Gastrocnemius medialis (tissue), 4 donors: ENCODE data around the gene KCNAB1. TPM values are rescaled to one million over a fixed set of nuclear protein-coding genes. Genes with fewer than 3 reads are reported as not detected.

Experiments
- ATAC-seq, 2 donors: fragments of 150-250 bp; one replicate each; pipeline ENCODE4 v1.9.1; 2016
- DNase-seq, 2 donors: peaks; one replicate each; pipeline ENCODE4 v3.0.0-alpha.2; 2019
- H3K27ac ChIP-seq, 4 donors: fragments of 200-600 bp; sonication (generic); 1 replicate in 1 of 4; 2 replicates in 3 of 4; pipeline ENCODE4 v1.5.1; 2016 to 2018; ENCODE audit warnings: mild to moderate bottlenecking in 2 of 4, moderate library complexity in 1 of 4
- H3K27me3 ChIP-seq, 3 donors: fragments of 200-600 bp; sonication (generic) in 2 of 3; 1 replicate in 1 of 3; 2 replicates in 2 of 3; pipeline versions ENCODE4 v1.5.1 to v1.6.0; 2016 to 2019; ENCODE audit warnings: mild to moderate bottlenecking in 1 of 3, moderate library complexity in 1 of 3
- H3K36me3 ChIP-seq, 2 donors: fragments of 200-600 bp; sonication (generic) in 1 of 2; one replicate each; pipeline ENCODE4 v1.5.1; 2017 to 2018
- H3K4me1 ChIP-seq, 2 donors: fragments of 200-600 bp; sonication (generic) in 1 of 2; one replicate each; pipeline ENCODE4 v1.5.1; 2016 to 2017; ENCODE audit warnings: mild to moderate bottlenecking in 2 of 2
- H3K4me3 ChIP-seq, 4 donors: fragments of 200-600 bp; sonication (generic) in 3 of 4; 1 replicate in 1 of 4; 2 replicates in 3 of 4; pipeline ENCODE4 v1.5.1; 2016 to 2019; ENCODE audit warnings: mild to moderate bottlenecking in 2 of 4
- H3K9me3 ChIP-seq, 3 donors: fragments of 200-600 bp; sonication (generic) in 2 of 3; 1 replicate in 1 of 3; 2 replicates in 2 of 3; pipeline ENCODE4 v1.5.1; 2016 to 2019
- CTCF ChIP-seq, 5 experiments: fragments of 450-650 bp in 3 of 5; fragments of 200-600 bp in 2 of 5; sonication (generic) in 2 of 5; IDR thresholded peaks in 4 of 5; conservative IDR thresholded peaks in 1 of 5; 1 replicate in 4 of 5; 2 replicates in 1 of 5; pipeline ENCODE4 v1.5.1; 2016 to 2019; ENCODE audit warnings: antibody characterized with exemption in 5 of 5, mild to moderate bottlenecking in 3 of 5, moderate library complexity in 3 of 5
- POLR2A ChIP-seq, 2 donors: fragments of 450-650 bp; IDR thresholded peaks; one replicate each; pipeline ENCODE4 v1.6.1; 2017; ENCODE audit warnings: antibody characterized with exemption in 2 of 2, mild to moderate bottlenecking in 2 of 2, moderate library complexity in 2 of 2
- in situ Hi-C, 4 donors: fragments of 200-750 bp; cut with MboI; loops; one replicate each; pipeline versions ENCODE4 v1.15.0 to v1.8.0; 2017; ENCODE audit warnings: low sequenced_read_pairs in 4 of 4
- intact Hi-C: fragments of 100-400 bp; cut with DNase I; formaldehyde crosslinking; loops from one replicate; pipeline ENCODE4 v1.15.1; 2023; ENCODE audit warnings: low total_unique reads
- total RNA-seq, 4 donors: library from RNA; depleted of rRNA; stranded (reverse); fragments of >200 nt; gene quantifications; one replicate each; pipeline versions ENCODE4 v1.1.0 to v1.2.3, GENCODE V29; 2016

The KCNAB1 gene
- total RNA-seq, 4 donors from 2014 or later = 0.46 to 3.6 (median 1.9) TPM

DNA sequence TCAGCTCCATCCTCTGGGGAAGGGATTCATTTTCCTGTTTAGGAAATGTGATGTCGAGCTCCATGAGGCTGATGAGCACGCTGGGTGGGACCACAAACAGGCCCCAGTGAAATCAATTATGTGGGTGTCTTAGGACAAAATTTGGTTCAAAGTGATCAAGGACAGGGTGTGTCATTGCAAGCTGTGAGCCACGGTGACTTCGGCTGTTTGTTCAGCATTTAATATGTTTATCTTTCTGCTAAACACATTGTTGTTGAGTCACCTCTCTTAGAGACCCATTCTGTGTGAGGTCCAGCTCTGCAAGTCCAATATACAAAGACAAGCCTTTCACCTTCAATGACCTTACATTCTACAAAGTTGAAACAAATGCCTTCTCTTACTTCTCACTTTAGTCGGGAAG lies 393.2 kb downstream of the KCNAB1 start:
- DNase-seq (no peak), ATAC-seq (no peak)
- no peak overlapping the region for H3K27ac ChIP-seq
- no peaks in the 10 kb centered on the region for H3K9me3 ChIP-seq
- H3K36me3 ChIP-seq = no peaks in the 10 kb centered on the region
- TF ChIP-seq POLR2A (IDR thresholded peaks at IDR 0.05) (no peak), CTCF (IDR thresholded peaks at IDR 0.05 in 4 of 5, conservative IDR thresholded peaks at IDR 0.05 in 1 of 5) (no peak)
- no peaks in the 10 kb centered on the region for H3K27me3 ChIP-seq
- intact Hi-C loops (no loop called here), in situ Hi-C loops (no loop called here)
- no peak overlapping the region for H3K4me3 ChIP-seq
- H3K4me1 ChIP-seq = no peaks in the 10 kb centered on the region

DNA sequence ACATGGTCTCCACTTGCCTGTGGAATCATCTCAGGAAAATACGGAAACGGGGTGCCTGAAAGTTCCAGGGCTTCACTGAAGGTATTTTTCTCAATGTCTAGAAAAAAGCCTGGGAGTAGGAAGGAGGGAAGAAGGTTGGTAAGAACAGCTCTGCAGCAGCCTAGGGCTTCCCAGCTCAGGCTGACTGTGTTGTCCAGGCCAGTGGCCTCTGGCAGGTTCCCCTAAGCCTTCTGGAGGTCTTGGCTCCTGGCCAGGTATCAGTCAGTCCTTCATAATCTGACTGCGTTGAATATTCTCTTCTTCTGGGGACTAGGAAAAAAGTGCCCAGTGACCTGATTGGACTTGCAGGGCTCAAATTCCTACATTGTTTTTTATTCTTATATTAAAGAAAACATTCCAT lies 395.9 kb downstream of the KCNAB1 start:
- Histone ChIP-seq H3K27me3 (no peaks in the 10 kb centered on the region), H3K9me3 (no peaks in the 10 kb centered on the region), H3K36me3 (no peaks in the 10 kb centered on the region), H3K27ac (no peak overlapping the region), H3K4me3 (no peak overlapping the region), H3K4me1 (no peaks in the 10 kb centered on the region)
- in situ Hi-C loops = no loop called here
- no peak for ATAC-seq
- DNase-seq = peak; percentile 4 to 17
- TF ChIP-seq CTCF (IDR thresholded peaks at IDR 0.05 in 4 of 5, conservative IDR thresholded peaks at IDR 0.05 in 1 of 5) = no peak
- no peak for TF ChIP-seq POLR2A (IDR thresholded peaks at IDR 0.05)
- intact Hi-C loops = no loop called here

- in situ Hi-C loops (no loop called here), intact Hi-C loops (no loop called here)
- peak overlapping the region in 1 of 4 donors; percentile 0 for H3K27ac ChIP-seq
- peak in 1 of 2 donors; percentile 52 for ATAC-seq
- no peak overlapping the region for H3K4me3 ChIP-seq
- no peaks in the 10 kb centered on the region for H3K4me1 ChIP-seq
- no peaks in the 10 kb centered on the region for H3K9me3 ChIP-seq
- DNase-seq = no peak
- H3K36me3 ChIP-seq = no peaks in the 10 kb centered on the region
- no peak for TF ChIP-seq POLR2A (IDR thresholded peaks at IDR 0.05)
- TF ChIP-seq CTCF (IDR thresholded peaks at IDR 0.05 in 4 of 5, conservative IDR thresholded peaks at IDR 0.05 in 1 of 5) = no peak
- no peaks in the 10 kb centered on the region for H3K27me3 ChIP-seq
Measured at GRCh38 chr3:156516961-156517360, 396.6 kb downstream of the KCNAB1 start.

- H3K36me3 ChIP-seq = peaks cover 0 to 2% of the 10 kb centered on the region in 2 donors
- intact Hi-C loops = no loop called here
- in situ Hi-C loops = no loop called here
Measured at GRCh38 chr3:156518726-156519125, 398.3 kb downstream of the KCNAB1 start.

More at GRCh38 chr3:156518726-156519125, 398.3 kb downstream of the KCNAB1 start:
- Histone ChIP-seq H3K27ac (no peak overlapping the region), H3K4me3 (no peak overlapping the region), H3K9me3 (no peaks in the 10 kb centered on the region), H3K27me3 (no peaks in the 10 kb centered on the region), H3K4me1 (no peaks in the 10 kb centered on the region)
- ATAC-seq = peak; percentile 65 to 84
- peak; percentile 7 to 44 for DNase-seq
- no peak for TF ChIP-seq POLR2A (IDR thresholded peaks at IDR 0.05)
- TF ChIP-seq CTCF (IDR thresholded peaks at IDR 0.05 in 4 of 5, conservative IDR thresholded peaks at IDR 0.05 in 1 of 5) = no peak
